Omental fat pad (tissue), 4 donors: ENCODE results near the gene NTRK2. TPM values are rescaled to one million over a fixed set of nuclear protein-coding genes. Genes with fewer than 3 reads are reported as not detected.

Source experiments
- ATAC-seq: fragments of 150-250 bp; one replicate; pipeline ENCODE4 v1.9.1; 2016; ENCODE audit warnings: mild to moderate bottlenecking, moderate library complexity; ENCODE audit not compliant: low FRiP score
- DNase-seq: peaks from one replicate; pipeline ENCODE4 v3.0.0-alpha.2; 2019; ENCODE audit warnings: low spot score
- CTCF ChIP-seq, 3 donors: fragments of 450-650 bp; IDR thresholded peaks; one replicate each; pipeline ENCODE4 v1.5.1; 2016 to 2017; ENCODE audit warnings: antibody characterized with exemption in 3 of 3, mild to moderate bottlenecking in 3 of 3, moderate library complexity in 2 of 3
- total RNA-seq, 4 donors: library from RNA; depleted of rRNA; stranded (reverse); fragments of >200 nt; gene quantifications; one replicate each; pipeline ENCODE4 v1.1.0, GENCODE V29; 2016

Gene NTRK2
- total RNA-seq, 4 donors from 2014 or later: 13.9 to 20.2 (median 16.1) TPM

GRCh38 chr9:84647699-84648098, 21.8 kb upstream of the NTRK2 start:
- TF ChIP-seq CTCF (IDR thresholded peaks at IDR 0.05): no peak
- DNase-seq (no peak), ATAC-seq (no peak)

GRCh38 chr9:84652496-84653120, 16.9 kb upstream of the NTRK2 start:
- no peak for TF ChIP-seq CTCF (IDR thresholded peaks at IDR 0.05)
- ATAC-seq (no peak), DNase-seq (no peak)

- TF ChIP-seq CTCF (IDR thresholded peaks at IDR 0.05): no peak
- ATAC-seq: no peak
- DNase-seq: no peak
These were observed 14.1 kb upstream of the NTRK2 start for GRCh38 chr9:84655447-84655846.

GRCh38 chr9:84659313-84659712, 10.2 kb upstream of the NTRK2 start:
- ATAC-seq: no peak
- TF ChIP-seq CTCF (IDR thresholded peaks at IDR 0.05): no peak

GRCh38 chr9:84659773-84660172, 9.8 kb upstream of the NTRK2 start:
- DNase-seq (no peak), ATAC-seq (no peak)
- no peak for TF ChIP-seq CTCF (IDR thresholded peaks at IDR 0.05)

More at GRCh38 chr9:84659313-84659712, 10.2 kb upstream of the NTRK2 start:
- no peak for DNase-seq

- DNase-seq (no peak), ATAC-seq (peak; percentile 33)
- no peak for TF ChIP-seq CTCF (IDR thresholded peaks at IDR 0.05)
These were observed 1.8 kb upstream of the NTRK2 start for GRCh38 chr9:84667571-84668195.
